ENCODE measurements around the gene PEX10.

PEX10 gene

DNA sequence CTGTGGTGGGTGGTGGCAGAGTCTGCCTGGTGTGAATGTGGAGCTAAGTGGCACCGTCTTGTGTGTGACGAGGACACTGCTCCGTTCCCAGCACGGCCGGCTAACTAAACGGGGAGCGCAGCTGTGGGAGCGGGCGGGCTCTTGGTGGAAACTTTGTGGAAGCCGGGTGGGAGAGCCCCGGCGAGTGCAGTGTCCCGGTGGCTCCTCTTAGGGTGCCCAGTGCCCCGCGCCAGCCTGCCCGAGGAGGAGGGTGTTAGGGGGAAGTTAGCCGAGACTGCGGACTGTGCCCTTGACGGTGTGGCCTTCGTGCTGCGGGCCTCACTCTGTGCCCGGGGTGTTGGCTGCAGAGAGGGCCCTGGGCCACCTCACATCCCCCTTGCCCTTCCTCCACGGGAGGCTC, 9.9 kb downstream of the PEX10 start:
- DNase-seq = no peak

DNA sequence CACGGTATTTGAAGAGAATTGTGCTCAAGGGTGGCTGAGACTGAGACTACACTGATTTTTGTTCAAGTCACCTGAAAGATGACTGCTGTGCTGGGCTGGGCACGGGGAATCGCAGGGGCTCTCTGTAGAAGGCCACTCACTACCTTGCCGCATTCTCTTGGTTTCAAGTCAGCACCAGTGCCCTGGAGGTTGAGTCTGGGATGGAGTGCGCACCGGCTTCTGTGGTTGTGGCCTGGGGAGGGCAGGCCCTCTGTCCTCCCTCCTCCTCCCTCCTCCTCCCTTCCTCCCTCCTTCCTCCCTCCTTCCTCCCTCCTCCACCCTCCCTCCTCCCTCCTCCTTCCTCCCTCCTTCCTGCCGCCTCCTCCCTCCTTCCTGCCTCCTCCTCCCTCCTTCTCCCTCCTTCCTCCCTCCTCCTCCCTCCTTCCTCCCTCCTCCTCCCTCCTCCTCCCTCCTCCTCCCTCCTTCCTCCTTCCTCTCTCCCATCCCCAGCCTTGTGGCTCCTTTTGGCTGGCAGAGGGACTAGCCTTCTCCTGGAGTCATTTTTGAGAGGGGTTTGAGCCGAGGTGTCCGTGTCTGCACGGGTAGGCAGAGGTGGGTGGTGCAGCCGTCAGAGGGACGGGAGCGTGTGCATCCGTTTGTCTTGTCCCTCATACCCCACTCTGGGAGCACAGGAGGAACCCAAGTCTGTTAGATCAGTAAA, 11.3 kb downstream of the PEX10 start:
- no peak for DNase-seq

- DNase-seq = no peak
Measured at GRCh38 chr1:2400576-2400909, 11.8 kb downstream of the PEX10 start.

GRCh38 chr1:2399890-2400575, 12.3 kb downstream of the PEX10 start:
- no peak for DNase-seq

DNA sequence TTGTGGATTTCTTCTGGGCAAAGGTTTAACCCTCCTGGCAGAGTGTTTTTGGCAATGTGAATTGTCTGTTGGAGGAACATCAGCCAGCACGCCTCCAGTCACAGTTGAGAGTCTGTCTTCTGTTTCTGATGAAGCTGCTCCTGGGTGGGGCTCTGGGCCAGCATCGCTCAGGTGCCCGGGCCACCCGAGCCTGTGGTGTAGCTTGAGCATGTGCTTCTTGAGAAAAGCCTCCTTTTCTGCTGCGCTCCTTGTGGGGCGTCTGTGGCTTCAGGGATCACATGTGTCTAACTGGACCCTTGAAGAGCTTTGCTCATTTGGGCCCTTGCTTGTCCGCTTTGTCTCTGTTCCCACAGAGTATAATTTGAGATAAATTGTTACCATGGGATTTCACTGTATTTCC, 13.5 kb downstream of the PEX10 start:
- DNase-seq = no peak

- no peak for DNase-seq
Measured at GRCh38 chr1:2397007-2397679, 15.2 kb downstream of the PEX10 start.

DNA sequence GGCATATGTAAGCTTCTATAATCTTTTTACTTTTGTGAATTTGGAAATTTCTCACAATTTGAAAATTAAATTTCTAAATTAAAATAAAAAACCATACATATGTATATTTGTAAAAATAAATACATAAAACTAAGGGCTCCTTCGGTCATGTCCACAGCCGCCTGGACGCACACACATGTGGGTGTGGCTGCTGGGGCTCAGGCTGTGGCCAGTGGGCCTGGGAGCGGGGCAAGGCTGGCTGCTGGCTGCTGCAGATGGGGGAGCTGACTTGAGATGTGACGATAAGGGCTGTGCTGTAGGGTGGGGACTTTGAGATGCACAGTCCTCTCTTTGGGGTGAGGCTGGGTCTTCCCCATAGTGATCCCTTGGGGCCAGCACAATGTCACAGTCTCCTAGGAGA, 15.9 kb downstream of the PEX10 start:
- DNase-seq = no peak

DNA sequence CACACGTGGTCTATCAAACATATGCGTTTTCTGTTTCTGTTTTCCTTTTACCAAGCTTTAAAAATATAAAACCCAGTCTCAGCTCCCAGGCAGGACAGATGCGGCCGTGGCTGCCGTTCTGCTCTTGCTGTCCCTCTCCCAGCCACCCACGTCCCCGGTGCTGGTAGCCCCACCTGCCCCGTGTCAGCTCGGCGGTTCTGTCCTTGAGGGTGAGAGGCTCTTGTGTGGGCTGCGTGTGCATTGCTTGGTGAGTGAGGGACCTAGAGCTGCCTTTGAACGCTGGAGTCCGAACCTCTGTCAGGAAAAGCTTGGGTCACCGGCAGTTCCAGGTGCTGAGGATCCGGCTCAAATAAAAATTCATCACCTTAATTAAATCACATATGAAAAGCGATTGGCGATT, 16.3 kb downstream of the PEX10 start:
- DNase-seq = no peak

- no peak for DNase-seq
Measured at GRCh38 chr1:2395245-2395644, 17.1 kb downstream of the PEX10 start.

- DNase-seq = no peak
Measured at GRCh38 chr1:2394761-2395160, 17.6 kb downstream of the PEX10 start.

- no peak for DNase-seq
Measured at GRCh38 chr1:2394220-2394619, 18.1 kb downstream of the PEX10 start.

DNA sequence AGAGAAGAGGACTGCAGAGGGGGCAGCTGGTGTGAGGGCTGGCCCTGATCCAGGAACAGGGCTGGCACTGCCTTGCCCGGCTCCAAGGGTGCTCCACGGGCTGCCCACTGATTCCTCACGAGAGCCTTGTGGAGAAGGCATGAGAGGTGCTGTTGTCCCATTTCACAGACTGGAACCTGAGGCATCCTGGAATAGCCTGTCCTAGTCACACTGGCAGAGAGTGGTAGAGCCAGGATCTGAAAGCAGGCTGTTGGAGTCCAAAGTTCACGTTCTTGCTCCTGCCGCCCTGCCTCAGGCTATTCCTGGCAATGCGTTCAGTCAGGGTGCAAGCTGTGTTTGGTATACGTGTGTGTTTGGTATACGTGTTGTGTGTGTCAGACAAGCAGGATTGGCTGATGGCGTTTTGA, 18.9 kb downstream of the PEX10 start:
- no peak for DNase-seq

- no peak for DNase-seq
Measured at GRCh38 chr1:2392686-2393085, 19.7 kb downstream of the PEX10 start.

GRCh38 chr1:2391931-2392509, 20.3 kb downstream of the PEX10 start:
- DNase-seq = peak; percentile 45

DNA sequence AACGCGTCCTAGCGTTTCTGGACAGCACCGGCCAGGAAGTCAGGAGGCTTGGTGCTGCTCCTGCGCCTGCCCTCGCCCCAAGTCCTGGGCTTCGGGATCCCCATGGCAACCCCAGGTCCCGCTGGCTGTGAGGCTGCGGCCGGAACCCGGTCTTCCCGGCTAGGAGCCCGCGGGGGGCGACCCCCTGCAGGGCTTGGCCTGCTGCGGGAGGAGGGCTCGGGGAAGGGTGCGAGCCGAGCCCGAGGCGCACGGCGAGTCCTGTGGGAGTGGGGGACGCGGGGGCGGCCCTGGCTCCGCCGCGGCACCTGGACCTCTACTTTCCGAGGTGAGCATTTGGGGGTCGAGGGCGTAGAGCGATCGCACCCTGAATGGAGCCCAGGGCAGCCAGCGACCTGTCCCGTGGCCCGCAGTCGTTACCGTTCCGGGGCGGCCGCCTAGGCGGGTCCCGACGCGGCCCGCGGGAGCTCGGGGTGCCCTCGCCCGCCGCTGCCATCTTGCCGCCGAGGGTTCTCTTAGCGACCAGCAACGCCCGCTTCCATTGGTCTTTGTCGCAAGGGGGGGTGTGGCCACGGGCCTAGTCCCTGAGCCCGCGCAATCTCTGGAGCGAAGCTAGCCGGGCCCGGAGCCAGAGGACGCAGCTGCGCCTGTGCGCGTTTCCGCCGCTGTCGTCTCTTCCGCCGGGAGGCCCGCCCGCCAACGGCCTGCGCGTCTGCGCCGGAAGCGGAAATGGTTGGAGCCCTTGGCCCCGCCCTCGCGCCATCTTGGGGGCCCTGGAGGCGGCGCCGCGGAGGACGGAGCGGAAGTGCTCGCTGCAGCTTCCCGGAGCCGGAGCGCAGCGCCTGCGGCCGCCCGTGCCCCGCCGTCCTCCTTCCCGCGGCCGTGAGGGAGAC, 21.1 kb downstream of the PEX10 start, which contains the start of the genes MORN1 and RER1:
Gene MORN1 (minus strand): TSS at position 514 of the 890 bp plus-strand sequence. CDS start 21 bp downstream, at position 493.
Gene RER1 (plus strand): TSS at position 801 of the 890 bp plus-strand sequence. CDS start 3,950 bp downstream, outside the sequence.
- peak; percentile 100 for DNase-seq

DNA sequence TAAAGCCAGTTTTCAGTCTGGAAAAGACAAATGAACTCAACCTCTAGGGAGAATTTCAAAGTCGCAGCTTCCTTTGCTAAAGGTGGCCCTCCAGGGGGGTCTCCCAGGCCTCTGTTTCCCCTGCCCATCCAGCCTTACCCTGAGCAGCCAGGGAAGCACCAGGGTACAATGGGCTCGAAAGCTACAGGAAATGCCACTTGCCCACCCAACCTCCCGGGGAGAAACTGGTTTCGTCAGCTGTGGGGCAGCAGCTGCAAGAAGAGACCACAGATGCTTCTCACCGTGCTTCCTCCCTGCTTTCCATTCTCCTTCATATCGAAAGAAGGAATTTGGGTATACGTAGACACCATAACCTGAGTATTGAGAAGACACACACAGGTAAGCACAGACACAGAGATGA, 22.7 kb downstream of the PEX10 start:
- DNase-seq = no peak

GRCh38 chr1:2388004-2388913, 24.1 kb downstream of the PEX10 start:
- DNase-seq = no peak

DNA sequence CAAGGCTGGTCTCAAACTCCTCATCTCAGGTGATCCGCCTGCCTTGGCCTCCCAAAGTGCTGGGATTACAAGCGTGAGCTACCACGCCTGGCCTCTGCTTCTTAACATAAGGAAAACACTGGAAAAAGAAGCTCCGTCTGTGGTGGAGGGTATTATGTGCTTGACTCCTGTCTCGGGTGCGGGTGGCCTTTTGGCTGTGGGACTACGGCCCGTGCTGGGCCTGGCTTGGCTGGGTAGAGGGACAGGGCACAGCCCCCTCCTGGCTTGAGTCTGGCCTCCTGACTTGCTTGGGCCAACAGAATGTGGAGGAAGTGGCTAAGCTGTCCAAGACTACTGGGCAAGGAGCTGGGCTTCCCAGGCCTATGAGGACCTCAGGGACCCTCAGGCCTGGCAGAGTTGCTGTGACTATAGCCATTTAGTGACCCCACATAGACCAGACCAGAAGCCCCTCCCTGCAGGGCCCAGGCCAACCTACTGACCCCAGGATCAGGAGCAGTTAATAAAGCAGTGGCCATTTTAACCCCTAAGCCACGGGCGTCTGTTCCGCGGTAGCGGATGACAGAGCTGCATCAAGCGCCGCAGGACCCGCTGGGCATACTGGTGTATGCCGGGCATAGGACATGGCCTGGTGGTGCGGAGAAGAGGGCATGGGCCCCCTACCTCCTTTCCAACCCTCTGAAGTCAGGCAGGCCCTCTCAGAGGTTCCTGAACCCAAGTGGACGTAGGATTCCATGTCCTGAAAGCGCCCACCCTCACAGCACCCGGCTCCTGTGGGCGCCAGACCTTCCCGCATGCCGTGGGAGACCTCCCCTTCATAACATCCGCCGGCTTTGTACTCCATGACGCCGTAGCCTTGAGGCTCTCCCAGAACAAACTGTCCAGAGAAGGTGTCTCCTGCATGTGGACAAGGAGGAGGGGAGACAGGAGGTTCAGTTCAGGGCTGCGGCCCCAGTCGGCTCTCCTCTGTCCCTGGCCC, 25.4 kb downstream of the PEX10 start:
- no peak for DNase-seq

GRCh38 chr1:2385606-2386280, 26.6 kb downstream of the PEX10 start:
- no peak for DNase-seq

All from hematopoietic multipotent progenitor cell treated with erythropoietin and hydrocortisone succinate and interleukin-3 and kit ligand, for 4 days (in vitro differentiated cells).